ENCODE data around the gene ADAM17.

Gene ADAM17

DNA sequence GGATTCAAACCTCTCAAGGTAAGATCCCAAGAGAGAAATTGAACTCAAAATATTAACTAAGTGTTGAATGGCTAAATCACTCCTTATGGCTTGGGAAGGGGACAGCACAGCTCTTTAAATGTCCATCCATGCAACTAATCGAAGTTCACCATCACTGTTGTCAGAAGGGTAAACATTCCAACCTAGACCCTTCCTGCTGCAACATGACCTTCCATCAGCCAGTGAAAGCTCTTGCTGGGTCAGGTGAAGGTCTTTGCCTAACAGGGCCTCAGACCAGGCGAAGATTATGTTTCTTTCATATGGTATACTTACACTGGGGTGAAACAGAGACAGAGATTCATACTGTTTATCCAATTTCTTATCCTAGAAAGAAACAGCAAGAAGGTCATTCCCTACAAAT, 64.8 kb downstream of the ADAM17 start:
- Histone ChIP-seq H3K4me1 (ENCODE audit: control insufficient read depth, insufficient read depth, low read length, poor library complexity, severe bottlenecking) (no peaks in the 10 kb centered on the region), H3K36me3 (ENCODE audit: control insufficient read depth, insufficient read depth, low read length) (peaks cover 98% of the 10 kb centered on the region), H3K9me3 (ENCODE audit: control insufficient read depth, low read length) (no peaks in the 10 kb centered on the region), H3K27ac (ENCODE audit: low read depth, low read length, severe bottlenecking) (no peak overlapping the region), H3K4me3 (ENCODE audit: extremely low read depth, insufficient read depth, low read length, poor library complexity, severe bottlenecking) (no peak overlapping the region)
- WGBS, 2 experiments (ENCODE audit: insufficient coverage in 2 of 2) = 100% methylated on average over 1 of the region's 2 CpGs; no CpG with 5 or more reads in 1 of the 2 experiments

DNA sequence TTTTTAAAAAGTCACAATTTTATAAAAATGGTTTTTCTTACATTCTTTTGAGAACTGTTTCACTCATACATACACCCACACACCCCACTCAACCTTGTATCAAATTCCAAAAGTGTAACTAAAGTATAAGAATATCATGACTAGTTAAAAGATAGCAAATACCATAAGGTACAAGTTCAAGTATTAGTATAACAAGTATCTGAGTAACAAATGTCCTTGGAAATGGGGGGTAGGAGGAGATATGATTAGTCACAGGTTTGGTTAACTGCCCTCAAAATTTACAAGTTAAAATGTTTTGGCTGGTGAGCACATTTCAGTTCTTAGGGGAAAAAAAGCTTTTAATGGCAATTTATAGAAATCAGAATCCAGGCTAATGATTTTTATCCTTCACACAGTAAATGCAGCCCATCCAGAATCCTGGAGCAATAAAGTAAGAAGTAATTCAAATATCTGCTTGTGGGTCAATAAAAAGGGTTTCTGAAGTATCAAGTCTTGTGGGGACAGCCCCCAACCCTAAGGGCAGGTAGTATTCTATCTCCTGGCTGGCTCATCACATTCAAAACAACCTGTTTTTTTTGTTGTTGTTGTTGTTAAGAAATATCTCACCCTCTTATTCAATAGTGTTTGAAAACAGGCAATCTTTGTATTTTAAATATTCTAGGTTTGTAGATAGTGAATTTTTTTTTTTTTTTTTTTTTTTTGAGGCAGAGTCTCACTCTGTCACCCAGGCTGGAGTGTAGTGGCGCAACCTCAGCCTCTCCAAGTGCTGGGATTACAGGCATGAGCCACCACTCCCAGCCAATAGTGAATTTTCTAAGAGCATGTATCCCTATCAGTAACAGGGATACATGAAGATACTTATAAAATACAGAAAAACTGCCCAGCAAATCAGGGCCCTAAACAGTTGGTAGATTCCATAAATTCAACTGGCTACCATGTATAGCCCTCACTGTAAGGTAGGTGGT, 66.8 kb downstream of the ADAM17 start:
- H3K4me1 ChIP-seq (ENCODE audit: control insufficient read depth, insufficient read depth, low read length, poor library complexity, severe bottlenecking) = no peaks in the 10 kb centered on the region
- H3K36me3 ChIP-seq (ENCODE audit: control insufficient read depth, insufficient read depth, low read length) = peaks cover 94% of the 10 kb centered on the region
- no peak overlapping the region for H3K27ac ChIP-seq (ENCODE audit: low read depth, low read length, severe bottlenecking)
- H3K9me3 ChIP-seq (ENCODE audit: control insufficient read depth, low read length) = no peaks in the 10 kb centered on the region
- no peak overlapping the region for H3K4me3 ChIP-seq (ENCODE audit: extremely low read depth, insufficient read depth, low read length, poor library complexity, severe bottlenecking)
- WGBS, 2 experiments (ENCODE audit: insufficient coverage in 2 of 2) = no CpG with 5 or more reads among the region's 1 CpG

DNA sequence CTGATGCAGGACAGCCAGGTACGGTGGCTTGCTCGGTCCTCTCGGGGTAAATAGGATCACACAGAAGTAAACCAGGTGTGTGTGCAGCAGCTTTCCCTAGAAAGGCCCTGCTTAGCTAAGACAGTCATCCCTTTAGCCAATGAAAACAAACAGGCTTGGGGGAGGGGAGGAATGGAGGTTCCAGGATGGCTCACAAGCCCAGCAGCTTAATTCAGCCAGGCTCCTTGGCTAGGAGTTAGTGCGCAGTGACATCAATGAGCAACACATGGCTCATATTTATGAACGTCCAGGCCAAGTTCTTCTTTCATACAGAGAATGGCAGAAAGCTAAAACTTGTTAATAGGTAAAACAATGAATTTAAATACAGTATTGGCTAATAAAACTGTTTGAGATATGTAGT, 71.1 kb downstream of the ADAM17 start:
- Histone ChIP-seq H3K4me3 (ENCODE audit: extremely low read depth, insufficient read depth, low read length, poor library complexity, severe bottlenecking) (no peak overlapping the region), H3K9me3 (ENCODE audit: control insufficient read depth, low read length) (no peaks in the 10 kb centered on the region), H3K27ac (ENCODE audit: low read depth, low read length, severe bottlenecking) (no peak overlapping the region), H3K36me3 (ENCODE audit: control insufficient read depth, insufficient read depth, low read length) (peaks cover 79% of the 10 kb centered on the region), H3K4me1 (ENCODE audit: control insufficient read depth, insufficient read depth, low read length, poor library complexity, severe bottlenecking) (peaks cover 7% of the 10 kb centered on the region)
- WGBS, 2 experiments (ENCODE audit: insufficient coverage in 2 of 2) = 85 to 92% methylated on average over 2 to 5 of the region's 5 CpGs

DNA sequence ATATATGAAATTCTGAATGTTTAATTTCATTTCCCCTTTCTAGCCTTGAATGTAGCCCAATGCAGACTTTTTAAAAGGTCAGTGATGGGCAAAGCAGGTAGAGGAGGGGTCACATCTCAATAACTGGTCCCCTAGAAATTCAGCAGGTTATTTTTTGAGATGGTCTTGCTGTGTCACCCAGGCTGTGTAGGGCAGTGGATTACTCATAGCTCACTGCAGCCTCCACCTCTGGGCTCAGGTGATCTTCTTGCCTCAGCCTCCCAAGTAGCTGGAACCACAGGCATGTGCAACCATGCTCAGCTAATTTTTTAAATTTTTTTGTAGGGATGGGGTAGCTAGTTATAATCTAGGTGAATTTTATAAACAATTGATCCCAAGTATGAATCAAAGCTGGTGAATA, 72.5 kb downstream of the ADAM17 start:
- no peak overlapping the region for H3K27ac ChIP-seq (ENCODE audit: low read depth, low read length, severe bottlenecking)
- no peak overlapping the region for H3K4me3 ChIP-seq (ENCODE audit: extremely low read depth, insufficient read depth, low read length, poor library complexity, severe bottlenecking)
- H3K9me3 ChIP-seq (ENCODE audit: control insufficient read depth, low read length) = no peaks in the 10 kb centered on the region
- H3K36me3 ChIP-seq (ENCODE audit: control insufficient read depth, insufficient read depth, low read length) = peaks cover 71% of the 10 kb centered on the region
- peaks cover 7% of the 10 kb centered on the region for H3K4me1 ChIP-seq (ENCODE audit: control insufficient read depth, insufficient read depth, low read length, poor library complexity, severe bottlenecking)

DNA sequence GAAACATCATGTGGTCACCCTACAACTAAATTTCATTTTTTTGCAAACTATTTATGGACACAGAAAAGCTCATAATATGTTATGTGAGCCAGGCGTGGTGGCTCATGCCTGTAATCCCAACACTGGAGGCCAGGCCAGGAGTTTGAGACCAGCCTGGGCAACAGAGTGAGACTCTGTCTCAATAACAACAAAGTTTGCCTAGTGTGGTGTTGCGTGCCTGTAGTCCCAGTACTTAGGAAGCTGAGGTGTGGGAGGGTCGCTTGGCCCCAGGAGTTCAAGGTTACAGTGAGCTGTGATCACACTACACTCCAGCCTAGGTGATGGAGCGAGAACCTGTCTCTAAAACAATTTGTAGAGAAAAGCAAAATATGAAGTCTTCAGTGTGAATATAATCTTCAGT, 75.5 kb downstream of the ADAM17 start:
- WGBS, 2 experiments (ENCODE audit: insufficient coverage in 2 of 2) = 82 to 93% methylated on average over 2 to 3 of the region's 4 CpGs
- H3K9me3 ChIP-seq (ENCODE audit: control insufficient read depth, low read length) = peaks cover 6% of the 10 kb centered on the region
- peaks cover 47% of the 10 kb centered on the region for H3K36me3 ChIP-seq (ENCODE audit: control insufficient read depth, insufficient read depth, low read length)
- H3K4me3 ChIP-seq (ENCODE audit: extremely low read depth, insufficient read depth, low read length, poor library complexity, severe bottlenecking) = no peak overlapping the region
- H3K27ac ChIP-seq (ENCODE audit: low read depth, low read length, severe bottlenecking) = no peak overlapping the region
- peaks cover 7% of the 10 kb centered on the region for H3K4me1 ChIP-seq (ENCODE audit: control insufficient read depth, insufficient read depth, low read length, poor library complexity, severe bottlenecking)

DNA sequence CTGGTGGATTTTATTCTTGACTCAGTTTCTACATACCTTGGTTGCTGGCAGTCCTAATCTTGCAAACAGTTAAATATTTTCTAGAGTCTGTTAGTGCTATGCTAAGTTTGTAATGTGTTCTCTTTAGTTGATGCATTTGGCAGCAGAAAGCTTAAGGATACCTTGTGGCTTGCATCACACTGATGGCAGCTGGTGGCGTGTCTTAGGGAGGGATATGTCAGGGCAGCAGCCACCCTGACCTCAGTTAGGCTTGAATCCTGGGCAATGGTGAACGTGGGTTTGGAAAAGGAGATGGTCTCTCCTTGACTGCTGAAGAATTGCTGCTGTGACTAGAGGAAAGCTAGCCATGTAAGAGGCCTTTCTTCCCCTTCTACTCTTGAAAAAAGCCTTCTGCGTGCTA, 77.1 kb downstream of the ADAM17 start:
- Histone ChIP-seq H3K4me1 (ENCODE audit: control insufficient read depth, insufficient read depth, low read length, poor library complexity, severe bottlenecking) (peaks cover 7% of the 10 kb centered on the region), H3K9me3 (ENCODE audit: control insufficient read depth, low read length) (peaks cover 6% of the 10 kb centered on the region), H3K36me3 (ENCODE audit: control insufficient read depth, insufficient read depth, low read length) (peaks cover 41% of the 10 kb centered on the region), H3K27ac (ENCODE audit: low read depth, low read length, severe bottlenecking) (no peak overlapping the region), H3K4me3 (ENCODE audit: extremely low read depth, insufficient read depth, low read length, poor library complexity, severe bottlenecking) (no peak overlapping the region)
- WGBS, 2 experiments (ENCODE audit: insufficient coverage in 2 of 2) = 96 to 100% methylated on average over 1 to 3 of the region's 3 CpGs

DNA sequence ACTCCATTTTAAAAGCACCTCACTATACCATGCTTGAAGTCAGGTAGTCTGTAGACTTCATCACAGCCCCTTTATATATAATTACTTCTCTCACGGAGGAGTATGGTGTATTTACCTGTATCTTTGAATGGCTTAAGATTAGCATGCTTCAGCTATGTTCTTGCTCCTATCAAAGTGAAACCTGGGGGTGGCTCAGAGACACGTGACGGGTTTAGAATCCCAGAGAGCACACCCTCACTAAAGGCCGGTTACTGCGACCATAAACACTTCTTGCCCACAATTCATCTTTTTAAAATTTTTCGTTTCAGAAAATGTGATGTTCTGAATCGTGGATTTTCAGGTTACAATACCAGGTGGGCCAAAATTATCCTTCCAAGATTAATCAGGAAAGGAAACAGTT, 77.7 kb downstream of the ADAM17 start:
- H3K36me3 ChIP-seq (ENCODE audit: control insufficient read depth, insufficient read depth, low read length) = peaks cover 41% of the 10 kb centered on the region
- H3K4me3 ChIP-seq (ENCODE audit: extremely low read depth, insufficient read depth, low read length, poor library complexity, severe bottlenecking) = no peak overlapping the region
- H3K9me3 ChIP-seq (ENCODE audit: control insufficient read depth, low read length) = peaks cover 6% of the 10 kb centered on the region
- peaks cover 7% of the 10 kb centered on the region for H3K4me1 ChIP-seq (ENCODE audit: control insufficient read depth, insufficient read depth, low read length, poor library complexity, severe bottlenecking)
- no peak overlapping the region for H3K27ac ChIP-seq (ENCODE audit: low read depth, low read length, severe bottlenecking)
- 100% methylated on average over 4 to 5 of the region's 7 CpGs for WGBS, 2 experiments (ENCODE audit: insufficient coverage in 2 of 2)

DNA sequence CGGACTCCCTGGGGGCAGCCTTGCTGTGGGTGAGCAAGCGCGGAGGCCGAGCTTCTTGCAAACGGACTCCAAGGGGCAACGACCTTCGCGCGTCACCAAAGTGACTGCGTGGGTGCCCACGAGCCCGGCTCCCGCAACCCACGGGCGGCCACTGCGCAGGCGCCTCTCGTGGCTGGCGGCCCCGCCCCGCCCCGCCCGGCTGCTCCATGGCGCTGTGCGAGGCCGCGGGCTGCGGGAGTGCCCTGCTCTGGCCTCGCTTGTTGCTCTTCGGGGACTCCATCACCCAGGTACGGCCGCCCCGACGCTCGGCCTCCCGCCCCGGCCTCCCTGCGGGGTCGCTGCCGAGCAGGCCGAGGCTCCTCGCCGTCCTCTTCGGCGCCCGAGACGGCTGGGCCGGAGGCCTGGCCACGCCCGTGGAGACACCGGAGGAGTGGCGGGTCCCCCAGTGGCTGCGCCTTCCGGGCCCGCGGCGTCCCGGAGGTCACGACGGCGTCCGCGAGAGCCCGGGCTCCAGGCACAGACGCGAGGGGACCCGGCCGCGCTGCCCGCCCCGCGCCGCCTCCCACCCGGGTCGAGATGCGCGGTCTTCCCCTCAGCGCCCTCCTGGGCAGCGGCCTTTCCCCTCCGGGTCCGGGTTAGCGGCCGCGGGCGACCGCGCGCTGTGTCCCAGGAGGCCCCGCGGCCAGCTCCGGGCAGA, 81.1 kb downstream of the ADAM17 start, which contains the start of gene IAH1:
IAH1 (plus strand) TSS at position 191 of the 697 bp plus-strand sequence; CDS start at position 207, 16 bp downstream.
- peak within 1 kb of the TSS; percentile 1 for H3K27ac ChIP-seq (ENCODE audit: low read depth, low read length, severe bottlenecking)
- peak within 1 kb of the TSS; percentile 43 for H3K4me3 ChIP-seq (ENCODE audit: extremely low read depth, insufficient read depth, low read length, poor library complexity, severe bottlenecking)
- no peaks in the 10 kb centered on the region for H3K4me1 ChIP-seq (ENCODE audit: control insufficient read depth, insufficient read depth, low read length, poor library complexity, severe bottlenecking)
- peaks cover 6% of the 10 kb centered on the region for H3K9me3 ChIP-seq (ENCODE audit: control insufficient read depth, low read length)
- H3K36me3 ChIP-seq (ENCODE audit: control insufficient read depth, insufficient read depth, low read length) = peaks cover 47% of the 10 kb centered on the region
- 36 to 48% methylated on average over 43 to 78 of the region's 91 CpGs for WGBS, 2 experiments (ENCODE audit: insufficient coverage in 2 of 2)

DNA sequence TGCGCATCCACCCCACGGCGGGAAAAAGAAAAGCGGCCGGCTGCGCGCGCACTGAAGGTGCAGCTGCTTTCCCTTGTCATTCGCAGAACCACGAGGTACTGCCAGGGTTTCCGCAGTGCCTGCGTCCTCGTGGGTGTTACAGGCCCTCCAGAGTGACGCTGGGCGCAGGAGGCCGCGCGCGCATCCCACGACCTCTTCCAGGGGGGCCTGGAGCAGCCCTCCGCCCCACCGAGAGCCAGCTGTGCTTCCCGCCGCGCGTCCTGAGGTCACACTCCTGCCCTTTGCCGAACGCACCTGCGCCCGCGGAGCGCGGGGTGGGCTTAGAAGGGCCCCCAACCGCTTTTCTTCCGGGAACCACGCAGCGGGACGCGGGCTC, 81.7 kb downstream of the ADAM17 start:
- Histone ChIP-seq H3K4me1 (ENCODE audit: control insufficient read depth, insufficient read depth, low read length, poor library complexity, severe bottlenecking) (no peaks in the 10 kb centered on the region), H3K36me3 (ENCODE audit: control insufficient read depth, insufficient read depth, low read length) (peaks cover 52% of the 10 kb centered on the region), H3K27ac (ENCODE audit: low read depth, low read length, severe bottlenecking) (no peak overlapping the region), H3K9me3 (ENCODE audit: control insufficient read depth, low read length) (peaks cover 6% of the 10 kb centered on the region), H3K4me3 (ENCODE audit: extremely low read depth, insufficient read depth, low read length, poor library complexity, severe bottlenecking) (peak overlapping the region; percentile 43)
- 91% methylated on average over 35 to 39 of the region's 39 CpGs for WGBS, 2 experiments (ENCODE audit: insufficient coverage in 2 of 2)

DNA sequence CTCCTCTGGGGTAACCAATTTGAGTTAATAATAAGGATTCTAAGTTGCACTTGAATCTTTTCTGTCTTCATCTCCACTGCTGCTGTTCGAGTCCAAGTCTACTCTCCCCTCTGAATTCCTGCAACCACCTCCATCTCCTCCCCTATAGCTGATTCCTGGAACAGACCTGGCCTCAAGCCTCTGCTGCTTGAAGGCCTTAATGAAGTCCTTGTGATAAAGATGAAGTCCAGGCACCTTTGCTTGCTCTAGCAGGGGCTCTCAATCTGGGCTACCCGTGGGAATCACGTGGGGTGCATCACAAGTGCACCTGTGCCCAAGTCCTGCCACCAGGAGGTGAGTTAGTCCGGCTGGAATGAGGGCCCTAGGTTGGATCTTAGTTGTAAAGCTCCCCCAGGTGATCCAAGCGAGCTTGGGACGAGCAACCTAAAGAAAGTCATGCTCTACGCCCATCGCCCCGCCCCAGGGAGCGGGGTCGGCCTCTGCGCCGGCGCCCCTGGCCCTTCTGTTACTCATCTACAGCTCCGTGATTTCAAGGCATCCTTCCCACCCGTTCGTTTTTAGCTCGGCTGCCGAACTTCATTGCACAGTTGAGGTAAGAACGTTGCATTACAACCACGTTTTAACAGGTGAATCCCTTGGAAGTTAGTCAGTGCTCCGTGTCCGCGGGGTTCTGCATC, 82.2 kb downstream of the ADAM17 start:
- peaks cover 55% of the 10 kb centered on the region for H3K36me3 ChIP-seq (ENCODE audit: control insufficient read depth, insufficient read depth, low read length)
- no peaks in the 10 kb centered on the region for H3K4me1 ChIP-seq (ENCODE audit: control insufficient read depth, insufficient read depth, low read length, poor library complexity, severe bottlenecking)
- peaks cover 6% of the 10 kb centered on the region for H3K9me3 ChIP-seq (ENCODE audit: control insufficient read depth, low read length)
- no peak overlapping the region for H3K4me3 ChIP-seq (ENCODE audit: extremely low read depth, insufficient read depth, low read length, poor library complexity, severe bottlenecking)
- no peak overlapping the region for H3K27ac ChIP-seq (ENCODE audit: low read depth, low read length, severe bottlenecking)
- 95 to 98% methylated on average over 24 of the region's 24 CpGs for WGBS, 2 experiments (ENCODE audit: insufficient coverage in 2 of 2)

All from mesodermal cell (in vitro differentiated cells).